ENCODE data around the gene GADD45GIP1.
"Not testable (repeated sequence)": the region's sequence is repeated elsewhere in the genome, so short reads cannot be mapped to it uniquely, and the experiment has no call there.

The GADD45GIP1 gene

GRCh38 chr19:12918253-12918652 lies 38.8 kb downstream of the GADD45GIP1 start:
- Mint-ChIP-seq H3K9me3 (no peaks in the 10 kb centered on the region), H3K36me3 (peaks cover 5% of the 10 kb centered on the region), H3K27ac (peak overlapping the region; percentile 62), H3K4me1 (peaks cover 45% of the 10 kb centered on the region), H3K27me3 (no peaks in the 10 kb centered on the region), H3K4me3 (peak overlapping the region; percentile 77)

DNA sequence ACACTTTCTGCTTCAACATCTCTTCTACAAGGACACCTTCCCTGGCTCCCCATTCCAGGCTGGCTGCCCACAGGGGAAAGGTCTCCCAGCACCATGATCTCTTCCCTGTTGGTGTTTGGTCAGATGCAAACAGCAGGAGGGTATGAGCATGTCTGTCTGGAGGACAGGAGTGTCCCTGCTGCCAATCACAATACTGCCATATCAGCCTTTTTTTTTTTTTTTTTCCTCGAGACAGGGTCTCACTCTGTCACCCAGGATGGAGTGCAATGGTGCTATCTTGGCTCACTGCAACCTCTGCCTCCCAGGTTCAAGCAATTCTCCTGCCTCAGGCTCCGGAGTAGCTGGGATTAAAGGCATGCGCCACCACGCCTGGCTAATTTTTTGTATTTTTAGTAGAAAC lies 41.2 kb downstream of the GADD45GIP1 start:
- H3K4me3 Mint-ChIP-seq, H3K9me3 Mint-ChIP-seq, H3K27me3 Mint-ChIP-seq, H3K36me3 Mint-ChIP-seq: not testable (repeated sequence)
- Mint-ChIP-seq H3K27ac (peak overlapping the region; percentile 41), H3K4me1 (peaks cover 48% of the 10 kb centered on the region)

GRCh38 chr19:12913851-12914690 lies 43.0 kb downstream of the GADD45GIP1 start:
- no peaks in the 10 kb centered on the region for H3K9me3 Mint-ChIP-seq
- peak overlapping the region; percentile 70 for H3K4me3 Mint-ChIP-seq
- no peaks in the 10 kb centered on the region for H3K36me3 Mint-ChIP-seq
- H3K27me3 Mint-ChIP-seq: no peaks in the 10 kb centered on the region
- H3K4me1 Mint-ChIP-seq: peaks cover 39% of the 10 kb centered on the region
- peak overlapping the region; percentile 77 for H3K27ac Mint-ChIP-seq

GRCh38 chr19:12913011-12913561 lies 43.9 kb downstream of the GADD45GIP1 start:
- no peaks in the 10 kb centered on the region for H3K27me3 Mint-ChIP-seq
- H3K4me1 Mint-ChIP-seq: peaks cover 30% of the 10 kb centered on the region
- no peaks in the 10 kb centered on the region for H3K9me3 Mint-ChIP-seq
- H3K27ac Mint-ChIP-seq: peak overlapping the region; percentile 68
- H3K4me3 Mint-ChIP-seq: no peak overlapping the region
- no peaks in the 10 kb centered on the region for H3K36me3 Mint-ChIP-seq

DNA sequence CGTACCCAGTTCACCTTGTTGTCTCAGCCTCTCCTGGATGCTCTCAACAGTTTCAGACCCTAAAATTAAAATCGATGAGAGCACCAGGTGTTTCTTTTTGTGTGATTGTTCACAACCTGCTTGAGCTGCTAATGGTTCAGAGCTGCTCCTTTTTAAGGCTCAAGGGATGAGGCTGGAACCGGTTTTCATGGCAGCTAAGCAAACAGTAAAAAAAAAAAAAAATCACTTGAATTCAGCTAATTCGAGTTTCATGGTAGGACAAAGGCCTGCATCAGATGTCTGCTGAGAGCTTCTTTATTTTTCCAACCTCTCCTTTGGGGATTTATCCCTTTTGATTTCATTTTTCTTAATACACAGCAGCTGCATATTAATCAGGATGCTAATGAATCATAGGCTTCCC lies 44.5 kb downstream of the GADD45GIP1 start:
- no peaks in the 10 kb centered on the region for H3K9me3 Mint-ChIP-seq
- no peak overlapping the region for H3K27ac Mint-ChIP-seq
- H3K27me3 Mint-ChIP-seq: no peaks in the 10 kb centered on the region
- H3K36me3 Mint-ChIP-seq: no peaks in the 10 kb centered on the region
- no peak overlapping the region for H3K4me3 Mint-ChIP-seq
- peaks cover 30% of the 10 kb centered on the region for H3K4me1 Mint-ChIP-seq

- Mint-ChIP-seq H3K4me1 (no peaks in the 10 kb centered on the region), H3K4me3 (no peak overlapping the region), H3K27me3 (no peaks in the 10 kb centered on the region), H3K36me3 (no peaks in the 10 kb centered on the region), H3K9me3 (no peaks in the 10 kb centered on the region), H3K27ac (no peak overlapping the region)
Observed at GRCh38 chr19:12907166-12907565, 49.9 kb downstream of the GADD45GIP1 start.

Data from activated naive CD4-positive, alpha-beta T cell treated with anti-CD3 and anti-CD28 coated beads, Interleukin-2, amount 50 U/mL, for 24 hours (primary cell).